ENCODE data around the gene PID1.

PID1 gene

DNA sequence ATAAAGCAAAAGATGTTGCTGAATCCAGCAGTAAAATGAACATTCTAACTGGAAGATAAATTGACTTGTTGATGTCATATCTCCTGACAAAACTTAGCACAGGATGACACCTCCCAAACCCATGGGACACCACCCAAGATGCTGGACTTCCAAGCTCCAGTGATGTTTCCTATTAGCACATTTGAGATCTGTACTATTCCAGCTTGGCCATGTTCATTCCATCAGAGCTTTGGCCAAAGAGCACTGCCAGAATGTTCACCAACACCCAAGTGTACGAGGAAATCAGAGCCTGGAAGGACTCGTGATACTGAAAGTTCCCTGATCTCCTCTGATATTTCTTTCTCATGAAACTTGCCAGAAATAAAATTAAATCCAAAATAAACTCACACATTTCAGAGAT, 44.7 kb downstream of the PID1 start:
- no peak overlapping the region for H3K27ac ChIP-seq (replicated peaks)
- no peak for DNase-seq (ENCODE audit: low read depth in 1 of 2, low spot score in 1 of 2)
- TF ChIP-seq, protein P1, sequence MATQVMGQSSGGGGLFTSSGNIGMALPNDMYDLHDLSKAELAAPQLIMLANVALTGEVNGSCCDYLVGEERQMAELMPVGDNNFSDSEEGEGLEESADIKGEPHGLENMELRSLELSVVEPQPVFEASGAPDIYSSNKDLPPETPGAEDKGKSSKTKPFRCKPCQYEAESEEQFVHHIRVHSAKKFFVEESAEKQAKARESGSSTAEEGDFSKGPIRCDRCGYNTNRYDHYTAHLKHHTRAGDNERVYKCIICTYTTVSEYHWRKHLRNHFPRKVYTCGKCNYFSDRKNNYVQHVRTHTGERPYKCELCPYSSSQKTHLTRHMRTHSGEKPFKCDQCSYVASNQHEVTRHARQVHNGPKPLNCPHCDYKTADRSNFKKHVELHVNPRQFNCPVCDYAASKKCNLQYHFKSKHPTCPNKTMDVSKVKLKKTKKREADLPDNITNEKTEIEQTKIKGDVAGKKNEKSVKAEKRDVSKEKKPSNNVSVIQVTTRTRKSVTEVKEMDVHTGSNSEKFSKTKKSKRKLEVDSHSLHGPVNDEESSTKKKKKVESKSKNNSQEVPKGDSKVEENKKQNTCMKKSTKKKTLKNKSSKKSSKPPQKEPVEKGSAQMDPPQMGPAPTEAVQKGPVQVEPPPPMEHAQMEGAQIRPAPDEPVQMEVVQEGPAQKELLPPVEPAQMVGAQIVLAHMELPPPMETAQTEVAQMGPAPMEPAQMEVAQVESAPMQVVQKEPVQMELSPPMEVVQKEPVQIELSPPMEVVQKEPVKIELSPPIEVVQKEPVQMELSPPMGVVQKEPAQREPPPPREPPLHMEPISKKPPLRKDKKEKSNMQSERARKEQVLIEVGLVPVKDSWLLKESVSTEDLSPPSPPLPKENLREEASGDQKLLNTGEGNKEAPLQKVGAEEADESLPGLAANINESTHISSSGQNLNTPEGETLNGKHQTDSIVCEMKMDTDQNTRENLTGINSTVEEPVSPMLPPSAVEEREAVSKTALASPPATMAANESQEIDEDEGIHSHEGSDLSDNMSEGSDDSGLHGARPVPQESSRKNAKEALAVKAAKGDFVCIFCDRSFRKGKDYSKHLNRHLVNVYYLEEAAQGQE (IDR thresholded peaks at IDR 0.05; ENCODE audit: insufficient replicate concordance, low read depth), result no peak
- TF ChIP-seq SPI1 (IDR thresholded peaks at IDR 0.05; ENCODE audit: borderline replicate concordance, low read depth) (no peak), POLR2AphosphoS5 (IDR thresholded peaks at IDR 0.05; ENCODE audit: low read depth) (no peak), GABPA (IDR thresholded peaks at IDR 0.05; ENCODE audit: low read depth) (no peak)
- TF ChIP-seq, protein P2, sequence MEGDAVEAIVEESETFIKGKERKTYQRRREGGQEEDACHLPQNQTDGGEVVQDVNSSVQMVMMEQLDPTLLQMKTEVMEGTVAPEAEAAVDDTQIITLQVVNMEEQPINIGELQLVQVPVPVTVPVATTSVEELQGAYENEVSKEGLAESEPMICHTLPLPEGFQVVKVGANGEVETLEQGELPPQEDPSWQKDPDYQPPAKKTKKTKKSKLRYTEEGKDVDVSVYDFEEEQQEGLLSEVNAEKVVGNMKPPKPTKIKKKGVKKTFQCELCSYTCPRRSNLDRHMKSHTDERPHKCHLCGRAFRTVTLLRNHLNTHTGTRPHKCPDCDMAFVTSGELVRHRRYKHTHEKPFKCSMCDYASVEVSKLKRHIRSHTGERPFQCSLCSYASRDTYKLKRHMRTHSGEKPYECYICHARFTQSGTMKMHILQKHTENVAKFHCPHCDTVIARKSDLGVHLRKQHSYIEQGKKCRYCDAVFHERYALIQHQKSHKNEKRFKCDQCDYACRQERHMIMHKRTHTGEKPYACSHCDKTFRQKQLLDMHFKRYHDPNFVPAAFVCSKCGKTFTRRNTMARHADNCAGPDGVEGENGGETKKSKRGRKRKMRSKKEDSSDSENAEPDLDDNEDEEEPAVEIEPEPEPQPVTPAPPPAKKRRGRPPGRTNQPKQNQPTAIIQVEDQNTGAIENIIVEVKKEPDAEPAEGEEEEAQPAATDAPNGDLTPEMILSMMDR (IDR thresholded peaks at IDR 0.05; ENCODE audit: insufficient read depth, low read length), result no peak
- no peaks in the 10 kb centered on the region for H3K27me3 ChIP-seq (ENCODE audit: insufficient read depth, poor library complexity, severe bottlenecking)
- no peak overlapping the region for H3K4me3 ChIP-seq (replicated peaks; ENCODE audit: insufficient read depth, low read length)

DNA sequence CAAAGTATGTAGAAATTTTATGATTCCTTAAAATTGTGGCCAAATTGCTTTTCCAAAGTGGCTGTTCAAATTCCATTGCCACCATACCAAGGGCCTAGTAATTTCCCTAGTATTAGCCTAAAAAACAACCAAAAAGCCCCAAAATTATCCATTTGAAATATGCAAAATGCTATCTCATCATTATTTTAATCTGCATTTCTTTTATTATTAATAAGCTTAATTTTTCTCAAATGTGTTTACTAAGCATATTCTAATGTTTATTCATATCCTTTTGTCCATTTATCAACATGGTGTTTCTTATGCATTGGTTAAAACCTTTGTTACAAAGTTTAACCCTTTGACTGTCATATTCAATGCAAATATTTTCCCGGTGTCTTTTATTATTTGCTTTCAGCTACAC, 48.0 kb downstream of the PID1 start:
- Histone ChIP-seq H3K27ac (replicated peaks) (no peak overlapping the region), H3K4me3 (replicated peaks; ENCODE audit: insufficient read depth, low read length) (no peak overlapping the region), H3K27me3 (ENCODE audit: insufficient read depth, poor library complexity, severe bottlenecking) (no peaks in the 10 kb centered on the region)
- TF ChIP-seq, protein P1 (IDR thresholded peaks at IDR 0.05; ENCODE audit: insufficient replicate concordance, low read depth), result no peak
- TF ChIP-seq SPI1 (IDR thresholded peaks at IDR 0.05; ENCODE audit: borderline replicate concordance, low read depth) (no peak), POLR2AphosphoS5 (IDR thresholded peaks at IDR 0.05; ENCODE audit: low read depth) (no peak)
- TF ChIP-seq, protein P2 (IDR thresholded peaks at IDR 0.05; ENCODE audit: insufficient read depth, low read length), result no peak
- DNase-seq (ENCODE audit: low read depth in 1 of 2, low spot score in 1 of 2), result no peak

DNA sequence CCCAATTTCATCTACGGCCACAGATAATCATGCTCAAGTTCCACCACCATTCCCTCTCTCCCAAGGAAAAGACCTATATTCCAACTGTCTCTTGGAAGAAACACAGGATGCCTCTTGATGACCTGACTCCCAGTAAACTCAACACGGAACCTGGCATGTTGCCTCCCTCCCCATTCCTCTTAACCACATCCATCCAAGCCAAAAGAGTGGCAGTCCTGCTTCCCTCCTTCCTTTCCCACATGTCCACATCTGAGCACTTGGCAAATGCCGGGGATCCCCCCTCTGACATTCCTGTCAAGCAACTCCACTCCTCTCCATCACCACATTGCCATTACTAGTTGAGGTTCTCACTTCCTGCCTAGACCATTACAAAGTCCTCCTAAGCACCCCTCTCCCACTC, 49.4 kb downstream of the PID1 start:
- Histone ChIP-seq H3K4me3 (replicated peaks; ENCODE audit: insufficient read depth, low read length) (no peak overlapping the region), H3K27me3 (ENCODE audit: insufficient read depth, poor library complexity, severe bottlenecking) (no peaks in the 10 kb centered on the region), H3K27ac (replicated peaks) (no peak overlapping the region)
- no peak for DNase-seq (ENCODE audit: low read depth in 1 of 2, low spot score in 1 of 2)
- TF ChIP-seq GABPA (IDR thresholded peaks at IDR 0.05; ENCODE audit: low read depth) (no peak), SPI1 (IDR thresholded peaks at IDR 0.05; ENCODE audit: borderline replicate concordance, low read depth) (no peak), POLR2AphosphoS5 (IDR thresholded peaks at IDR 0.05; ENCODE audit: low read depth) (no peak)
- TF ChIP-seq, protein P1 (IDR thresholded peaks at IDR 0.05; ENCODE audit: insufficient replicate concordance, low read depth), result no peak
- TF ChIP-seq, protein P2 (IDR thresholded peaks at IDR 0.05; ENCODE audit: insufficient read depth, low read length), result no peak
